Caco-2 (cell line): ENCODE measurements around the gene STPG2. TPM values are rescaled to one million over a fixed set of nuclear protein-coding genes. Genes with fewer than 3 reads are reported as not detected.

Experiments used
- BruUV-seq: library from RNA; stranded (reverse); fragments of 400-500 nt; replicated peaks from 2 replicates; lab custom pipeline; 2021; lab: Mats Ljungman, UMichigan
- CTCF ChIA-PET: fragments of 300-600 bp; sonication (Branson Sonifier 250); formaldehyde crosslinking; loops from one replicate; lab custom pipeline; 2022; ENCODE audit warnings: antibody characterized with exemption; lab: Charles Lee
- POLR2A ChIA-PET: fragments of 300-600 bp; sonication (Branson Sonifier 250); formaldehyde crosslinking; loops from one replicate; lab custom pipeline; 2022; ENCODE audit warnings: antibody characterized with exemption; lab: Charles Lee
- DNase-seq, 2 experiments: peaks; one replicate each; pipeline versions ENCODE4 v3.0.0 to v3.0.0-alpha.2; 2020 to 2022
- H3K27me3 ChIP-seq: replicated peaks from 2 replicates; pipeline ENCODE4 v1.6.0; 2011; ENCODE audit warnings: low read length; ENCODE audit not compliant: control insufficient read depth, insufficient read depth
- H3K36me3 ChIP-seq: 2 replicates; pipeline ENCODE4 v1.5.1; 2011; ENCODE audit warnings: low read length; ENCODE audit not compliant: control insufficient read depth, insufficient read depth
- H3K4me1 ChIP-seq: fragments of 250-450 bp; sonication (Bioruptor Pico); 2 replicates; pipeline ENCODE4 v1.5.1; 2020; ENCODE audit warnings: mild to moderate bottlenecking
- H3K4me3 ChIP-seq: 2 replicates; pipeline ENCODE4 v1.5.1; 2011; ENCODE audit warnings: low read depth, mild to moderate bottlenecking, control low read depth, low read length
- H3K9me3 ChIP-seq: fragments of 250-450 bp; sonication (Bioruptor Pico); 2 replicates; pipeline ENCODE4 v1.5.1; 2020; ENCODE audit warnings: mild to moderate bottlenecking, moderate library complexity
- H3K27ac Mint-ChIP-seq: one replicate; pipeline ENCODE4 v1.8.0; 2022; ENCODE audit warnings: mixed read lengths; ENCODE audit not compliant: unreplicated experiment
- H3K27me3 Mint-ChIP-seq: one replicate; pipeline ENCODE4 v1.8.0; 2022; ENCODE audit warnings: mixed read lengths; ENCODE audit not compliant: insufficient read depth, unreplicated experiment
- H3K36me3 Mint-ChIP-seq: one replicate; pipeline ENCODE4 v1.8.0; 2022; ENCODE audit warnings: mild to moderate bottlenecking, mixed read lengths; ENCODE audit not compliant: insufficient read depth, unreplicated experiment
- H3K4me1 Mint-ChIP-seq: one replicate; pipeline ENCODE4 v1.8.0; 2022; ENCODE audit warnings: low read depth, mixed read lengths; ENCODE audit not compliant: unreplicated experiment
- H3K4me3 Mint-ChIP-seq: one replicate; pipeline ENCODE4 v1.8.0; 2022; ENCODE audit warnings: mild to moderate bottlenecking, moderate library complexity, mixed read lengths; ENCODE audit not compliant: unreplicated experiment
- H3K9me3 Mint-ChIP-seq: one replicate; pipeline ENCODE4 v1.8.0; 2022; ENCODE audit warnings: mixed read lengths; ENCODE audit not compliant: unreplicated experiment
- intact Hi-C: fragments of 100-400 bp; cut with micrococcal nuclease; formaldehyde crosslinking; loops from one replicate; pipeline ENCODE4 v1.10.0; 2022; ENCODE audit not compliant: unreplicated experiment
- total RNA-seq: library from RNA; stranded (reverse); gene quantifications from 2 replicates; pipeline ENCODE4 v1.2.3, GENCODE V29; 2022
- TF ChIP-seq, protein P1 (sequence below), 2 experiments: fragments of 200-600 bp in 1 of 2; IDR thresholded peaks; 1 replicate in 1 of 2; 2 replicates in 1 of 2; pipeline versions ENCODE4 v1.5.1 to v1.8.0; 2011 to 2022; ENCODE audit warnings: antibody characterized with exemption in 1 of 2, control low read depth in 1 of 2, inconsistent platforms in 1 of 2, low read depth in 1 of 2, low read length in 1 of 2, mild to moderate bottlenecking in 1 of 2, moderate library complexity in 1 of 2; ENCODE audit not compliant: insufficient read depth in 1 of 2, severe bottlenecking in 1 of 2, unreplicated experiment in 1 of 2

Gene STPG2
- total RNA-seq, 1 experiment from 2014 or later: not detected

DNA sequence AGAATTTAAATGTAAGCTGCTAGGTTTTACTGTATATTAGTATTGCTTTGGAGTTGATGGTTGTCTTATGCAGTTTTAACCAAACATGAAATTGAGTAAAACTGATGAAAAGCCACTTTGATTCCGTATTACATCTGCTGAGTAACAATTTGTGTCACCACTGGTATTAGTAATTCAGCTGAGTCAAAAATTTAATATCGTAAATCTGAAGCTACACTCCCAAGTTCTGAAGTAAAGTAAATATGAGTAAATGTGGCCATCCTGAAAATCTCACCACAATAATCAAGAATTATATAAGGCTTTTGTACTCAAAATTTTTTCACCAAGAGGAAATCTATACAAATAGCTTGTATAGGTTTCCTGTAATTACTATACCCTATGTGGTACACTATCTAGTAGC is 142.3 kb downstream of the STPG2 start:
- Mint-ChIP-seq H3K9me3 (no peaks in the 10 kb centered on the region), H3K27me3 (no peaks in the 10 kb centered on the region), H3K27ac (no peak overlapping the region), H3K36me3 (no peaks in the 10 kb centered on the region), H3K4me3 (no peak overlapping the region), H3K4me1 (no peaks in the 10 kb centered on the region)
- no TSS peak for BruUV-seq
- Histone ChIP-seq H3K27me3 (no peaks in the 10 kb centered on the region), H3K36me3 (no peaks in the 10 kb centered on the region), H3K4me1 (no peaks in the 10 kb centered on the region), H3K9me3 (no peaks in the 10 kb centered on the region), H3K4me3 (no peak overlapping the region)
- ChIA-PET POLR2A (no interaction called here), CTCF (no interaction called here)
- TF ChIP-seq, protein P1, sequence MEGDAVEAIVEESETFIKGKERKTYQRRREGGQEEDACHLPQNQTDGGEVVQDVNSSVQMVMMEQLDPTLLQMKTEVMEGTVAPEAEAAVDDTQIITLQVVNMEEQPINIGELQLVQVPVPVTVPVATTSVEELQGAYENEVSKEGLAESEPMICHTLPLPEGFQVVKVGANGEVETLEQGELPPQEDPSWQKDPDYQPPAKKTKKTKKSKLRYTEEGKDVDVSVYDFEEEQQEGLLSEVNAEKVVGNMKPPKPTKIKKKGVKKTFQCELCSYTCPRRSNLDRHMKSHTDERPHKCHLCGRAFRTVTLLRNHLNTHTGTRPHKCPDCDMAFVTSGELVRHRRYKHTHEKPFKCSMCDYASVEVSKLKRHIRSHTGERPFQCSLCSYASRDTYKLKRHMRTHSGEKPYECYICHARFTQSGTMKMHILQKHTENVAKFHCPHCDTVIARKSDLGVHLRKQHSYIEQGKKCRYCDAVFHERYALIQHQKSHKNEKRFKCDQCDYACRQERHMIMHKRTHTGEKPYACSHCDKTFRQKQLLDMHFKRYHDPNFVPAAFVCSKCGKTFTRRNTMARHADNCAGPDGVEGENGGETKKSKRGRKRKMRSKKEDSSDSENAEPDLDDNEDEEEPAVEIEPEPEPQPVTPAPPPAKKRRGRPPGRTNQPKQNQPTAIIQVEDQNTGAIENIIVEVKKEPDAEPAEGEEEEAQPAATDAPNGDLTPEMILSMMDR (IDR thresholded peaks at IDR 0.05; ENCODE audit: insufficient read depth in 1 of 2, low read depth in 1 of 2, low read length in 1 of 2, severe bottlenecking in 1 of 2, unreplicated experiment in 1 of 2): no peak
- intact Hi-C loops: no loop called here
- no peak for DNase-seq

DNA sequence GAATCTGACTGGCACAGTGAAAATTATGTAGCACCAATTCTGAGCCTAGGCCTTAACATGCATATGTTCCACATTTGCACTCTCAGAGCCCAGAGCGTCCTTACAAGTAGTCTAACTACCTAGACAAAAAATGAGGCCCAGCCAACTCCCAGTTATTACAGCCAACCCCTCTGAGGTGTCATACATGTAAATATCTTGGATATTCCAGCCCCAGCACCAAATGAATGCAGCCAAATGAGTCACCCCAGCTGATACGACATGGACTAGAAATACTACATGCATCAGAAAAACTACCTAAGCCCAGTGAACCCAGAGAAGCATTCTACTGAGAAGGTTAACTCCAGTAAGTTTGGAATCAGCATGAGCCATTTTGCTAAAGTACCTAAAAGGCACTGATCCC is 145.1 kb downstream of the STPG2 start:
- CTCF ChIA-PET: no interaction called here

GRCh38 chr4:97994765-97995465 is 148.4 kb downstream of the STPG2 start:
- H3K4me1 ChIP-seq: no peaks in the 10 kb centered on the region
- no peaks in the 10 kb centered on the region for H3K27me3 ChIP-seq
- no peaks in the 10 kb centered on the region for H3K36me3 ChIP-seq
- POLR2A ChIA-PET: no interaction called here
- Mint-ChIP-seq H3K9me3 (no peaks in the 10 kb centered on the region), H3K27ac (no peak overlapping the region), H3K4me1 (no peaks in the 10 kb centered on the region), H3K27me3 (peaks cover 3% of the 10 kb centered on the region), H3K4me3 (no peak overlapping the region), H3K36me3 (no peaks in the 10 kb centered on the region)
- no peak for DNase-seq
- CTCF ChIA-PET: no interaction called here
- TF ChIP-seq, protein P1 (IDR thresholded peaks at IDR 0.05; ENCODE audit: insufficient read depth in 1 of 2, low read depth in 1 of 2, low read length in 1 of 2, severe bottlenecking in 1 of 2, unreplicated experiment in 1 of 2): no peak
- intact Hi-C loops: no loop called here
- no TSS peak for BruUV-seq
- no peaks in the 10 kb centered on the region for H3K9me3 ChIP-seq
- H3K4me3 ChIP-seq: no peak overlapping the region

More for the DNA sequence above, 145.1 kb downstream of the STPG2 start:
- BruUV-seq: no TSS peak
- Histone ChIP-seq H3K4me3 (no peak overlapping the region), H3K27me3 (no peaks in the 10 kb centered on the region), H3K36me3 (no peaks in the 10 kb centered on the region), H3K9me3 (no peaks in the 10 kb centered on the region), H3K4me1 (no peaks in the 10 kb centered on the region)
- POLR2A ChIA-PET: no interaction called here
- TF ChIP-seq, protein P1 (IDR thresholded peaks at IDR 0.05; ENCODE audit: insufficient read depth in 1 of 2, low read depth in 1 of 2, low read length in 1 of 2, severe bottlenecking in 1 of 2, unreplicated experiment in 1 of 2): no peak
- no peaks in the 10 kb centered on the region for H3K9me3 Mint-ChIP-seq
- no peak for DNase-seq
- no peak overlapping the region for H3K4me3 Mint-ChIP-seq
- peaks cover 3% of the 10 kb centered on the region for H3K27me3 Mint-ChIP-seq
- H3K4me1 Mint-ChIP-seq: no peaks in the 10 kb centered on the region
- H3K36me3 Mint-ChIP-seq: no peaks in the 10 kb centered on the region
- intact Hi-C loops: no loop called here
- no peak overlapping the region for H3K27ac Mint-ChIP-seq
